GM19467 (cell line): ENCODE data around the gene TBX15.
A peak's percentile ranks its signal among the peaks of the same experiment; 100 is the strongest.
"Not testable (repeated sequence)": the region's sequence is repeated elsewhere in the genome, so short reads cannot be mapped to it uniquely, and the experiment has no call there.

Source experiments
- ATAC-seq: cut with Tn5 transposase; IDR thresholded peaks from one replicate; pipeline ENCODE4 v1.9.1; 2021; ENCODE audit warnings: mild to moderate bottlenecking, moderate library complexity; ENCODE audit not compliant: unreplicated experiment

TBX15 gene

DNA sequence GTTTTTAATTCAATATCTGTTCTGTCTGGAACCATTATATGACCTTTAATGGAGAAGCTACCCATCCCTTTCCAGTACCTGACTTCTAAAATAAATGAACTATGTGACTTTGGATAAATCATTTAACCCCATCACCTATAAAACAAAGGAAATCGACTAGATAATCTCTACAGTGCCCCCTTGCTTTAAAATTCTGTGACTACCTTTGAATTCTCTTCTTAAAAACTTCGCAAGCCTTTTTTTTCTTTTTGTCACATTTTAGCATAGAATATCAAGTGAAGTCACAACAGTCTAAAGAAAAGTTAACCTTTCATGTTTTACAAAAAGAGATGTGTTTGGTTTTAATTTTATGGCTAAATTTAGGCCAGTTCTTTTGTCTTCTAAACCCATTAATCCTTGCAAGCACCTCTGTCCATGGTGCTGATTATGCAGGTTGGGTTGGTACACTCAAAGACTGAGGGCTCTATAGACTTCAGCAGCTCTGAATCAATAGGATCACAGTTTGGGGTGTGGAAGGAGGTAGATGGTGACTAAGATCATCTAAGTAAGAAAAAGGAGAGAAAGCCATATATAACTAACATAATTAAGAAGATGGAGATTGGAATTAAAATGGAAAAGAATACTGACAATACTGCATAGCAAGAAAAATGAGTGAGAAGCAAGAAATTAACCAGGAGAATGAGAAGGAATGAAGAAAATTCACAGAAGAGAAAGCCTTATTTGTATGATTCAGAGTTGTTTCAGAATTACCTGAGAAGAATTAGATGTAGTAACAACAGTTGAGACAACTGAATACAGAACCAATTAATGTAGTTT lies 59.2 kb downstream of the TBX15 start:
- no peak for ATAC-seq

DNA sequence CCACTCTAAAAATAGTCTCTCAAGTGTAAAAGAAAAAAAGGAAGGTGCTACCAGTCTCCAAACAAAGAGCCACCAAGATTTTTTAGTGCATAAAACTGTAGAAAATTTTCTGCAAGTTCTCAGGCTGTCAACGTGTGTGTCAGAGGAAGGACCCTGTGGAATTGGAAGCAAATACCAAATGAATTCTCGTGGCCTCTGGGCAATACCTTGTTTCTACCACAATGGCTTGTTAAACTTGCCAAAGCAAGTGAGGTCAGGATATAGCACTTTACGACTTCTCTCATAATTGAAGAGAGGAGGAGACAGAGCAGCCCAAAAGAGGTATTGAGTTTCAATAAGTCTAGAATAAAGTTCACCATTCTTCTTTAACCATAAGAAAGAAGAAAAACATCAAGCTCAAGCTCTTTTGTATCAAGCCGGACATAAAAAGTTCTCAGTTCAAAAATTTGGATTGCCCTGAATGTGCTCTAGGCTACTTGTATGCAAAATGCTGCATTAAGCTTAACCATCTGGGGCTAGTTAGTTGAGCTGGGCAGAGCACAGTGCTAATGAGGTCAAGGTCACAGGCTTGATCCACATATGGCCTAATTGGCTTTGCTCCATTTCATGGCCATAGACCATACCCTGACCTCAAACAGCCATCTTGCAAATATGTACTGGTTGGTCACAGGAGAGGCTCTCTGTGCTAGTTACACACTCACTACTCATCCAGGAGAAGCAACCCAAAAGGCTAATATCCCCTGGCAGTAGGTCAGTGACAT lies 60.5 kb downstream of the TBX15 start:
- ATAC-seq: no peak

GRCh38 chr1:118926261-118926660 lies 61.9 kb downstream of the TBX15 start:
- no peak for ATAC-seq

DNA sequence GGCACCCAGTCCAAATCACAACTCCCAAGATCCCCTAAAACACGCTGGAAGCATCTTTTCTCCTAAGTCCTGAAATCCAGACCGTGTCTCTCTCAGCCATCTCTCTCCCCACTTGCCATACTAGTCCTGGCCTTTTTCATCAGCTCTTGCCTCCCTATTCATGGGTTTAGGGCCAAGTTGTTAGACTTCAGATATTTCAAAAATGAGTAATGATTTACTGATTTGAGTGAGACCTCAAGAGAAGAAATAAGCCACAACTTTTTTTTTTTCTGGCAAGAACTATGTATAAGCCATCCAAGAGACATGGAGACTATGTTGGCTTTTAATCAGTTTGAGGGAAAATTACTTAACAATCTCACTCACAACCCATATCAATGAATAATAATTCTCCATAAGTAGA lies 62.5 kb downstream of the TBX15 start:
- ATAC-seq: no peak

GRCh38 chr1:118923319-118923718 lies 64.8 kb downstream of the TBX15 start:
- ATAC-seq: no peak

- no peak for ATAC-seq
Measured at GRCh38 chr1:118921994-118922393, 66.1 kb downstream of the TBX15 start.

GRCh38 chr1:118920124-118920717 lies 67.9 kb downstream of the TBX15 start:
- ATAC-seq: no peak

DNA sequence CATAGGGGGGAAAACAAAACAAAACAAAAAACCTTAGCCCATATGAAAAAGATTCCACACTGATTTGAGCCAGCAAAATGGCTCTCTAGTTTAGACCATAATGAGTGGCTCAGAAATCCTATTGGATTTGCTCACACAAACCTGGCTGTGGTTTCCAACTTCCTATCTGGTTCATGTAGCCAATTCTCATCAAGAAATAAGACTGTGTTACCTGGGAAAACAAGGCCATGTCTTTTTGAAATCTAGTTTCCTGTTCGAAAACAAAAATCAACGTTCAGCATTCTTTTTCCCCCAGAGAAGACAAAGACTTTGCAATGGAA lies 69.2 kb downstream of the TBX15 start:
- ATAC-seq: peak; percentile 6

GRCh38 chr1:118918230-118918939 lies 69.8 kb downstream of the TBX15 start:
- peak; percentile 59 for ATAC-seq

DNA sequence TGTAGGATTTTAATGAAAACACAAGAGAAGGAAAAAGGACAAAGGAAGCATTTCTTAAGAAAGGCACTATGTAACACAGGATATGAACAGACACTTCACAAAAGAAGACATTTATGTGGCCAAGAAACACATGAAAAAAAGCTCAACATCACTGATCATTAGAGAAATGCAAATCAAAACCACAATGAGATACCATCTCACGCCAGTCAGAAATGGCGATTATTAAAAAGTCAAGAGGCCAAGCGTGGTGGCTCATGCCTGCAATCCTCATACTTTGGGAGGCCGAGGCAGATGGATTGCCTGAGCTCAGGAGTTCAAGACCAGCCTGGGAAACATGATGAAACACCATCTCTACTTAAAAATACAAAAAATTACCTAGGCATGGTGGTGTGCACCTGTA lies 71.8 kb downstream of the TBX15 start:
- ATAC-seq: not testable (repeated sequence)

GRCh38 chr1:118914379-118915161 lies 73.6 kb downstream of the TBX15 start:
- ATAC-seq: peak; percentile 52

- ATAC-seq: no peak
Measured at GRCh38 chr1:118913818-118914217, 74.3 kb downstream of the TBX15 start.

GRCh38 chr1:118912574-118912973 lies 75.6 kb downstream of the TBX15 start:
- no peak for ATAC-seq

- no peak for ATAC-seq
Measured at GRCh38 chr1:118911571-118911970, 76.6 kb downstream of the TBX15 start.

- ATAC-seq: no peak
Measured at GRCh38 chr1:118907466-118907865, 80.7 kb downstream of the TBX15 start.

DNA sequence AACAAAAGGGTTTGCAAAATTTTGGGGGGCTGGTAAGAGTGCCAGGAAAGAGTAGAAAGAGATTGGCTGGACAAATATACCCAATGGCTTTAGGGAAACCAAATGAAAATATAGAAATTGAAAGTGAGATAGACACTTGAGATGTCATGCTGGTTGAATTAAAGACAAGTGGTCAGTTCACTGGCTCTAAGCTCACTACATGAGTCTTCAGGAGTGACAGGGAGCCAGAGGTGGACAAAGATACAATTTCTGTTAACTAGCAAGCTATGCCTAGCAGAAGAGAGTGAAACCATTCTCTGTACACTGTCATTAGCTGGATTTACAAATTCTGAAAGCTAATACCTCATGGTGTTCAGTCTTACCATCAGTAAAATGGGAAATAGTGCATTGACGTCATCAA lies 82.5 kb downstream of the TBX15 start:
- no peak for ATAC-seq

DNA sequence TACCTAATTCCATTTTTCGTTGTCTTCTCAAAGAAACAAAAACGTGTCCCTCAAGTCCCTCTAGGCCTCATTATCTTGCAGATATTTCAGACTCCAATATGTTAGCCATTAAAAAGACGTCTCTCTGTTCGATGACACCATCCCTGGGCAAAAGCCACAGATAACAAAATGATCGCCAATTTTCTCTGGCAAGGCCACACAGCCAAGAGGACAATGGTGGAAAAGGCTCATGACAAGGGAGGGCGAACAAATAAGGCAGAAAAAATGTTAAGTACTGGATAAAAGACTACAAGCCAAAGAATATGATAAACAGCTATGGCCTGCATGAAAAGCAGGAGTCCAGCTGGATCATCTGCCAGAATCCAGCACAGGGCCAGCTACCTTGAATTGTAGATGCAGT lies 82.9 kb downstream of the TBX15 start:
- no peak for ATAC-seq

DNA sequence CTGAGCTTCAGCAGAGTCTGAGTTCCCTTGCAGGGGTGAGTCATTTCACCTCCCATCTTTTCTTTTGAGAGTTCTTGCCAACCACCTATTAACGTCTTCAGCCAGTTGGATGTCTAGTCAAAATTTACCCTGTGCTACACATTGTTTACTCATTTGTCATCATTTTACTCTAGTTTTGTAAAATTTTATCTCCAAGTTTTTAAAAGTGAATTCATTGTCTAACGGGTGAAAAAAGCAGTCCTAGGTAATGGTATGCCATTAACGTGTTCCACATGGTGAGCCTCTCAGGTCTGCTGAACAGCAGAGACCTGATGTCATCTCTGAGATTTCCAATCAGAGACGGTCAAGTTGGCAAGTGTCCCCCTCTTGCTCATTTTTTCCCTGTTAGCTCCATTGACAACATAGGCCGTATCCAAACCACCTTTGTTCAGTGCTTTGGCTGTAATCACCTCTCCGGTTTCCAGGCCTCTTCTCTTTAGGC lies 85.4 kb downstream of the TBX15 start:
- no peak for ATAC-seq

GRCh38 chr1:118902299-118902698 lies 85.8 kb downstream of the TBX15 start:
- ATAC-seq: no peak

GRCh38 chr1:118900643-118901440 lies 87.3 kb downstream of the TBX15 start:
- no peak for ATAC-seq
